ENCODE measurements around the gene DBT. TPM values are rescaled to one million over a fixed set of nuclear protein-coding genes. Genes with fewer than 3 reads are reported as not detected.

Gene DBT
- total and polyA plus RNA-seq, 2 of the 13 experiments (the other 11 are each of a cell fraction or from before 2014, with no cell fraction given) = 3.3 to 10.2 TPM

DNA sequence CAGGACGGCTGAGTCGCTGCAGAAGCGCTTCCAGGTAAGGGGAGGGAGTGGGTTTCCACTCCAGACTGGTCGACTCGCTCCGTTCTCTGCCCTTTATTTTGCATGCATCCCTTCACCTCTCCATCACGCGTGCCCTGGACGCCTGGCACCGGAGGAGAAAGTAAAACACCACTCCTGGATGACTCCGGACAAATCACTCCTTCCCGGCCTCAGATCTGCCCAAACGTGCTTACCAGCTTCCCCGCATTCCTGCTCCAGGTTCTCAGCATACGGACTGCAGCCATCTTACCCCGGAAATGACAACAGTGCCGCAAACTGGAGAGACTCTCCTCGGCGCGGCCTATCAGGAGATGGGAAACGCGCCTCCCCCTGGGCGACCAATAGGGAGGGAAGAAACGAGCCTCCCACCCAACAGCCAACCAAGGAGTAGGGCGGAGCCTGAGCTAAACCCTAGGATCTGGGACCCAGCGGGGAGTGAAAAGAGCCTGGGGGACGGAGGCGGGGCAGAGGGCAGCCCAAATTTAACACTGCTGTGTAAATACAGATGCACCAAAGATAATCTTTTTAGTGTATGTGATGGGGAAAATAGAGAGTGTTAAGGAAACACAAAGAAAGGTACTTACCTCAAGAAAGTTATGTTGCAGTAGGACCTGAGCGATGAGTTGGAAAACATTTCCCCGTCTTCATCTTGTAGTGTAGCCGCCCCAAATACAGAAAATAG lies at the start of gene DBT (continued):
- TF ChIP-seq ZNF609 (CRISPR knock-in tag; IDR thresholded peaks at IDR 0.05; ENCODE audit: borderline replicate concordance) (peak; percentile 29; the same call in 1 of the 2 replicates), PHF20 (CRISPR knock-in tag; IDR thresholded peaks at IDR 0.05) (peak; percentile 92), MXI1 (IDR thresholded peaks at IDR 0.05; ENCODE audit: borderline replicate concordance, low read depth, low read length) (peak; percentile 71; the same call in 1 of the 3 replicates), SMAD9 (CRISPR knock-in tag; IDR thresholded peaks at IDR 0.05) (no peak), HIVEP1 (CRISPR knock-in tag; IDR thresholded peaks at IDR 0.05) (0 out of 2 replicates have a peak, but pooled peaks have one; percentile 42), ZNF530 (CRISPR knock-in tag; IDR thresholded peaks at IDR 0.05; ENCODE audit: low read depth) (no peak), ZSCAN20 (CRISPR knock-in tag; IDR thresholded peaks at IDR 0.05; ENCODE audit: borderline replicate concordance) (no peak), ZNF598 (CRISPR knock-in tag; IDR thresholded peaks at IDR 0.05; ENCODE audit: borderline replicate concordance) (0 out of 2 replicates have a peak, but pooled peaks have one; percentile 45), SMAD3 (CRISPR knock-in tag; IDR thresholded peaks at IDR 0.05) (peak; percentile 77; the same call in 1 of the 2 replicates), NFRKB (IDR thresholded peaks at IDR 0.05) (no peak), KAT8 (CRISPR knock-in tag; IDR thresholded peaks at IDR 0.05) (peak; percentile 95), ZIK1 (CRISPR knock-in tag; IDR thresholded peaks at IDR 0.05; ENCODE audit: borderline replicate concordance, low read depth) (no peak), ETV5 (CRISPR knock-in tag; IDR thresholded peaks at IDR 0.05; ENCODE audit: borderline replicate concordance) (peak; percentile 59), TOPORS (CRISPR knock-in tag; IDR thresholded peaks at IDR 0.05) (peak; percentile 38; the same call in 1 of the 2 replicates), CREM (IDR thresholded peaks at IDR 0.05) (peak; percentile 75; the same call in 1 of the 2 replicates), CREM (CRISPR knock-in tag; IDR thresholded peaks at IDR 0.05) (no peak), ZNF343 (CRISPR knock-in tag; IDR thresholded peaks at IDR 0.05) (0 out of 2 replicates have a peak, but pooled peaks have one; percentile 50), HMGXB4 (CRISPR knock-in tag; IDR thresholded peaks at IDR 0.05; ENCODE audit: borderline replicate concordance in 1 of 2, low read depth in 1 of 2) (peak; percentile 32 to 79; a peak in 3 of 4 replicates)
- TF ChIP-seq, protein P1, sequence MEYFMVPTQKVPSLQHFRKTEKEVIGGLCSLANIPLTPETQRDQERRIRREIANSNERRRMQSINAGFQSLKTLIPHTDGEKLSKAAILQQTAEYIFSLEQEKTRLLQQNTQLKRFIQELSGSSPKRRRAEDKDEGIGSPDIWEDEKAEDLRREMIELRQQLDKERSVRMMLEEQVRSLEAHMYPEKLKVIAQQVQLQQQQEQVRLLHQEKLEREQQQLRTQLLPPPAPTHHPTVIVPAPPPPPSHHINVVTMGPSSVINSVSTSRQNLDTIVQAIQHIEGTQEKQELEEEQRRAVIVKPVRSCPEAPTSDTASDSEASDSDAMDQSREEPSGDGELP (IDR thresholded peaks at IDR 0.05; ENCODE audit: borderline replicate concordance, low read depth) = no peak
